ENCODE data around the gene UBL7.

DNA sequence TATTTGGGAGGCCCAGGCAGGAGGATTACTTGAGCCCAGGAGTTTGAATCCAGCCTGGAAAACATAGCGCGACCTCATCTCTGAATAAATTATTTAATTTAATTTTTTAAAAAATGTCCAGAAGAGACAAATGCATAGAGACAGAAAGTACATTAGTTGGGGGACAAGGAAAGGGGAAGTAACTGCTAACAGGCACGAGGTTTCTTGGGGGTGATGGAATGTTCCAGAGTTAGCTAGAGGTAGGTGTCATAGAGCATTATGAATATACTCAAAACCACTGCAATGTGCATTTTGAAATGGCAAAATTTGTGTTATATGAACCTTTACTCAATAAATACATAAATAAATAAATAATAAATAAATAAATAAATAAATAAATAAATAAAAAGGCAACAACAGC is 61.9 kb downstream of the UBL7 start:
- TF ChIP-seq CTCF (IDR thresholded peaks at IDR 0.05; ENCODE audit: low read length) (no peak), EZH2 (IDR thresholded peaks at IDR 0.05; ENCODE audit: borderline replicate concordance, low read length) (no peak)

Measured in OCI-LY1 (cell line).